SK-N-SH (cell line): Measurements from ENCODE around the gene PSMD13. TPM values are rescaled to one million over a fixed set of nuclear protein-coding genes. Genes with fewer than 3 reads are reported as not detected.

Experiments used
- CTCF ChIA-PET: fragments of 300-600, 350-600 bp; formaldehyde crosslinking; extraction: SDS; loops from one replicate; lab custom pipeline; 2021; lab: Yijun Ruan, JAX
- POLR2A ChIA-PET: fragments of 350-600 bp; sonication (Branson Sonifier 250); formaldehyde crosslinking; extraction: SDS; loops from one replicate; lab custom pipeline; 2020; ENCODE audit warnings: antibody characterized with exemption, inconsistent platforms; lab: Yijun Ruan, JAX
- DNase-seq: peaks from one replicate; pipeline ENCODE4 v3.0.0; 2012
- H2AFZ ChIP-seq: fragments of 200-600 bp; sonication (generic); 2 replicates; pipeline ENCODE4 v1.8.1; 2016; ENCODE audit warnings: antibody characterized with exemption, mild to moderate bottlenecking, low read depth
- H3F3A ChIP-seq: fragments of 200-600 bp; sonication (generic); replicated peaks from 2 replicates; pipeline ENCODE3; 2016; ENCODE audit warnings: antibody characterized with exemption, mild to moderate bottlenecking; ENCODE audit not compliant: insufficient read depth
- H3K27ac ChIP-seq, 2 experiments: fragments of 200-500 bp in 1 of 2; fragments of 200-600 bp in 1 of 2; sonication (Bioruptor generic) in 1 of 2; sonication (generic), shearing (Covaris generic) in 1 of 2; 2 replicates each; pipeline versions ENCODE4 v1.5.1 to v1.6.1; 2014 to 2016; ENCODE audit warnings: low read depth in 2 of 2, inconsistent platforms in 1 of 2, low read length in 1 of 2, mild to moderate bottlenecking in 1 of 2, mixed read lengths in 1 of 2
- H3K27me3 ChIP-seq: fragments of 200-600 bp; sonication (generic), shearing (Covaris generic); 2 replicates; pipeline ENCODE4 v1.6.1; 2016; ENCODE audit warnings: mixed run types; ENCODE audit not compliant: insufficient read depth
- H3K36me3 ChIP-seq, 2 experiments: fragments of 200-500 bp in 1 of 2; fragments of 200-600 bp in 1 of 2; sonication (Bioruptor generic) in 1 of 2; sonication (generic) in 1 of 2; replicated peaks in 1 of 2; 2 replicates each; pipeline versions ENCODE3 to v1.5.1; 2014 to 2016; ENCODE audit warnings: low read length in 1 of 2, mild to moderate bottlenecking in 1 of 2; ENCODE audit not compliant: insufficient read depth in 2 of 2, control insufficient read depth in 1 of 2
- H3K4me1 ChIP-seq, 2 experiments: fragments of 200-500 bp in 1 of 2; fragments of 200-600 bp in 1 of 2; sonication (Bioruptor generic) in 1 of 2; sonication (generic), shearing (Covaris generic) in 1 of 2; 2 replicates each; pipeline versions ENCODE4 v1.5.1 to v1.6.1; 2014 to 2016; ENCODE audit warnings: low read depth in 1 of 2, low read length in 1 of 2, mixed run types in 1 of 2; ENCODE audit not compliant: insufficient read depth in 2 of 2, control insufficient read depth in 1 of 2
- H3K4me2 ChIP-seq: fragments of 200-600 bp; sonication (generic), shearing (Covaris generic); 2 replicates; pipeline ENCODE4 v1.6.1; 2017; ENCODE audit warnings: mixed run types
- H3K4me3 ChIP-seq, 2 experiments: fragments of 200-500 bp in 1 of 2; fragments of 200-600 bp in 1 of 2; sonication (Bioruptor generic) in 1 of 2; sonication (generic), shearing (Covaris generic) in 1 of 2; 2 replicates each; pipeline versions ENCODE4 v1.5.1 to v1.8.1; 2014 to 2016; ENCODE audit warnings: low read depth in 2 of 2, inconsistent platforms in 1 of 2, low read length in 1 of 2, mild to moderate bottlenecking in 1 of 2, mixed read lengths in 1 of 2, moderate library complexity in 1 of 2
- H3K79me2 ChIP-seq: fragments of 200-600 bp; sonication (generic); 2 replicates; pipeline ENCODE4 v1.8.1; 2017; ENCODE audit warnings: mild to moderate bottlenecking; ENCODE audit not compliant: insufficient read depth
- H3K9ac ChIP-seq: fragments of 200-600 bp; sonication (generic); 2 replicates; pipeline ENCODE4 v1.6.1; 2017; ENCODE audit warnings: mixed run types
- H3K9me2 ChIP-seq: fragments of 200-600 bp; sonication (generic); 2 replicates; pipeline ENCODE4 v1.6.1; 2017; ENCODE audit warnings: mixed run types
- H3K9me3 ChIP-seq: fragments of 200-600 bp; sonication (generic); 2 replicates; pipeline ENCODE4 v1.6.1; 2017; ENCODE audit warnings: mixed run types, mild to moderate bottlenecking, moderate library complexity
- H4K20me1 ChIP-seq: fragments of 200-600 bp; sonication (generic); 2 replicates; pipeline ENCODE4 v1.6.1; 2017; ENCODE audit warnings: mild to moderate bottlenecking, mixed run types; ENCODE audit not compliant: insufficient read depth
- CHD2 ChIP-seq: fragments of 150-350 bp; IDR thresholded peaks from 2 replicates; pipeline ENCODE4 v1.6.1; 2018; ENCODE audit warnings: low read length; ENCODE audit not compliant: partially characterized antibody
- ELF1 ChIP-seq: IDR thresholded peaks from 2 replicates; pipeline ENCODE4 v1.4.0; 2012
- EZH2phosphoT487 ChIP-seq: fragments of 200-600 bp; sonication (generic); IDR thresholded peaks from 2 replicates; pipeline ENCODE4 v1.6.1; 2017; ENCODE audit warnings: low read depth, mixed run types, mild to moderate bottlenecking, antibody characterized with exemption, moderate library complexity, borderline replicate concordance
- FOSL2 ChIP-seq: IDR thresholded peaks from 2 replicates; pipeline ENCODE4 v1.4.0; 2012; ENCODE audit warnings: low read depth, mild to moderate bottlenecking, moderate library complexity, borderline replicate concordance
- GABPA ChIP-seq: IDR thresholded peaks from 2 replicates; pipeline ENCODE4 v1.4.0; 2012; ENCODE audit warnings: low read depth, mild to moderate bottlenecking
- MAX ChIP-seq: IDR thresholded peaks from 2 replicates; pipeline ENCODE4 v1.4.0; 2012; ENCODE audit warnings: low read depth
- MEF2A ChIP-seq: IDR thresholded peaks from 2 replicates; pipeline ENCODE4 v1.4.0; 2012; ENCODE audit warnings: low read depth, borderline replicate concordance
- NFIC ChIP-seq: IDR thresholded peaks from 2 replicates; pipeline ENCODE4 v1.4.0; 2012; ENCODE audit warnings: borderline replicate concordance
- RCOR1 ChIP-seq: fragments of 150-350 bp; IDR thresholded peaks from 2 replicates; pipeline ENCODE4 v1.6.1; 2017; ENCODE audit warnings: antibody characterized with exemption, low read length
- RXRA ChIP-seq: IDR thresholded peaks from 2 replicates; pipeline ENCODE4 v1.4.0; 2012; ENCODE audit warnings: low read depth, mild to moderate bottlenecking, borderline replicate concordance
- TAF1 ChIP-seq: IDR thresholded peaks from 2 replicates; pipeline ENCODE4 v1.6.1; 2012; ENCODE audit warnings: low read depth, mild to moderate bottlenecking, low read length, moderate library complexity, borderline replicate concordance
- USF2 ChIP-seq: fragments of 150-350 bp; IDR thresholded peaks from 2 replicates; pipeline ENCODE4 v1.6.1; 2017; ENCODE audit warnings: antibody characterized with exemption, low read length, low read depth, borderline replicate concordance
- YY1 ChIP-seq: IDR thresholded peaks from 2 replicates; pipeline ENCODE4 v1.4.0; 2012; ENCODE audit warnings: low read depth, mild to moderate bottlenecking
- ZBTB33 ChIP-seq: IDR thresholded peaks from 2 replicates; pipeline ENCODE4 v1.4.0; 2012; ENCODE audit warnings: low read depth, borderline replicate concordance
- WGBS: methylation state at CpG from one replicate; pipeline ENCODE4 v1.1.6; 2017; ENCODE audit warnings: low lambda C conversion rate; 5-methylcytosine and 5-hydroxymethylcytosine counted together
- polyA plus RNA-seq, 3 experiments: library from polyadenylated mRNA; depleted of rRNA; stranded (reverse); fragments of >200 nt; gene quantifications; 2 replicates each; pipeline ENCODE4 v1.2.3, GENCODE V29; 2012

Gene PSMD13
- polyA plus RNA-seq, 1 of the 3 experiments (the other 2 are of a cell fraction), result 196 TPM

GRCh38 chr11:291281-292210 is 54.8 kb downstream of the PSMD13 start:
- Histone ChIP-seq H4K20me1 (no peaks in the 10 kb centered on the region), H3F3A (no peaks in the 10 kb centered on the region), H2AFZ (no peak overlapping the region), H3K4me1 (peaks cover 0 to 9% of the 10 kb centered on the region in 2 experiments; a peak in 1 of 4 replicates), H3K36me3 (no peaks in the 10 kb centered on the region), H3K4me2 (no peak overlapping the region), H3K9me2 (no peaks in the 10 kb centered on the region), H3K9me3 (no peaks in the 10 kb centered on the region), H3K4me3 (no peak overlapping the region), H3K27me3 (no peaks in the 10 kb centered on the region), H3K9ac (no peak overlapping the region), H3K27ac (no peak overlapping the region), H3K79me2 (no peaks in the 10 kb centered on the region)
- WGBS, result 95% methylated on average over 34 of the region's 44 CpGs
- ChIA-PET POLR2A (no interaction called here), CTCF (interaction anchor here (1.0 to 1.5 kb wide), 3 partner anchors 13 to 105 kb away, joined by 3 to 4 read pairs (median 4); no protein-coding TSS in a partner anchor)
- TF ChIP-seq MEF2A (no peak), CHD2 (no peak), ZBTB33 (no peak), RCOR1 (no peak), MAX (no peak), FOSL2 (no peak), RXRA (no peak), GABPA (no peak), NFIC (no peak), ELF1 (no peak), TAF1 (no peak), USF2 (no peak), EZH2phosphoT487 (no peak), YY1 (no peak)
- DNase-seq, result no peak
